ENCODE results near the gene UBE2V1. TPM values are rescaled to one million over a fixed set of nuclear protein-coding genes. Genes with fewer than 3 reads are reported as not detected.
"Not testable (repeated sequence)": the region's sequence is repeated elsewhere in the genome, so short reads cannot be mapped to it uniquely, and the experiment has no call there.

UBE2V1 gene
- total RNA-seq, 1 donor from 2014 or later = 62.5 TPM

DNA sequence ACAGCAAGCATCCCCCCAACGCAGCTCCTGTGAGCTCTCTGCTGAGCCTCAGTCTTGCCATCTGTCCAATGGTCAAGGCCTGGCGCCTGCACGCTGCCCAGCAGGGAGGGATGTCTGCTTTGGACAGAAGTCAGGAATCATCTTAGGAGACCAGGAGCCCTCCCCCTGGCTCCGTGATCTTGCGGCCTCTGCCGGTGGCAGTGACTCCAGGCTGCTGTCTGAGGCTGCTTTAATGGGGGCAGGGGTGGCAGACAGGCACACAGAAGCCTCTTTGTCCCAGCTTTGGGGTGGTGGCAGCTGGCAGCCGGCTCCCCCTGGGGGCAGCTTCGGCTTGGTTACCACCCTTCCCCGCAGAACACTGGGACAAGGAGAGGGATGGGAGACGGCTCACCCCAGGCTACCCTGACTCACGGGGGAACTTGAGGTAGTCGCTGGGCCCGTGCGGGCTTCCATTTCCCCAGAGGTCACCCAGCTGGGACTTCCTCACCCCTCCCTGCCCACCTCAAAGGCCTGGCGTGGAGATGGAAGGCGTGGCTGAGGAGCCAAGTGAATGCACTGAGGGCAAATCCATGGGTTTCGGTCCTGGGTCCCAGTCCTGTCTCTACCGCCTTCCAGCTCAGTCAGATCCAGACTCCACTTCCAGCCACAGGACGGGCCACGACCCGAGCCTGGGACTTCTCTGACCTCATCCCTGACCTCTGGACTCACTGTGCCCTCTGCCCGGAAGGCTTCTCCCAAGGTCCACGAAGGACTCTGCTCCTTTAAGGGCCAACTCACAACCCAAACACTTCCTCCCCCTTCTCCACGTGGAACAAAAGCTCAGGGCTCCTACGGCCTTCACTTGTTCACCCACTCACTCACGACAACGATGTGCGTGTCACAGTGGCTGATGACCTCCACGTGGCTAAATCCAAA is 25.8 kb upstream of the UBE2V1 start:
- TF ChIP-seq, protein P1, sequence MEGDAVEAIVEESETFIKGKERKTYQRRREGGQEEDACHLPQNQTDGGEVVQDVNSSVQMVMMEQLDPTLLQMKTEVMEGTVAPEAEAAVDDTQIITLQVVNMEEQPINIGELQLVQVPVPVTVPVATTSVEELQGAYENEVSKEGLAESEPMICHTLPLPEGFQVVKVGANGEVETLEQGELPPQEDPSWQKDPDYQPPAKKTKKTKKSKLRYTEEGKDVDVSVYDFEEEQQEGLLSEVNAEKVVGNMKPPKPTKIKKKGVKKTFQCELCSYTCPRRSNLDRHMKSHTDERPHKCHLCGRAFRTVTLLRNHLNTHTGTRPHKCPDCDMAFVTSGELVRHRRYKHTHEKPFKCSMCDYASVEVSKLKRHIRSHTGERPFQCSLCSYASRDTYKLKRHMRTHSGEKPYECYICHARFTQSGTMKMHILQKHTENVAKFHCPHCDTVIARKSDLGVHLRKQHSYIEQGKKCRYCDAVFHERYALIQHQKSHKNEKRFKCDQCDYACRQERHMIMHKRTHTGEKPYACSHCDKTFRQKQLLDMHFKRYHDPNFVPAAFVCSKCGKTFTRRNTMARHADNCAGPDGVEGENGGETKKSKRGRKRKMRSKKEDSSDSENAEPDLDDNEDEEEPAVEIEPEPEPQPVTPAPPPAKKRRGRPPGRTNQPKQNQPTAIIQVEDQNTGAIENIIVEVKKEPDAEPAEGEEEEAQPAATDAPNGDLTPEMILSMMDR (IDR thresholded peaks at IDR 0.05; ENCODE audit: insufficient read depth, low read length, poor library complexity, severe bottlenecking) = no peak
- no peaks in the 10 kb centered on the region for H3K27me3 ChIP-seq (ENCODE audit: control insufficient read depth, insufficient read depth, low read length)
- DNase-seq (ENCODE audit: low read depth) = no peak
- H3K4me3 ChIP-seq (ENCODE audit: low read depth, low read length) = no peak overlapping the region
- H3K36me3 ChIP-seq (ENCODE audit: control insufficient read depth, insufficient read depth, low read length) = peaks cover 3% of the 10 kb centered on the region

DNA sequence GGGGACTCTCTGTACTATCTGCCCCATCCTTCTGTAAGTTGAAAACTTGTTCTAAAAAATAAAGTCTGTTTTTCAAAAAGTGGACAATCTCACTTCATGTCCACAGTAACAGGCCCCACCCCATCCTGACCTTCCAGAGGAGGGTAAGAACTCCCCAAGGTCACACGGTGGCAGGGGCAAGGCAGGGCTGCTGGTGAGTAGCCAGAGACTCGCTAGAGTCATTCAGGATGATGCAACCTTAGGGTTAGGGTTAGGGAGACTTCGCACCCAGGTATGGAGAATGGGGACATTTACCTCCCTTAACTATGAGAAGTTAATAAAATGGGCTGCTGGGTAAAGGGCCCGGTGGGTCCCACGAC is 25.1 kb upstream of the UBE2V1 start:
- Histone ChIP-seq H3K4me3 (ENCODE audit: low read depth, low read length) (no peak overlapping the region), H3K27me3 (ENCODE audit: control insufficient read depth, insufficient read depth, low read length) (no peaks in the 10 kb centered on the region), H3K36me3 (ENCODE audit: control insufficient read depth, insufficient read depth, low read length) (peaks cover under 1% of the 10 kb centered on the region)
- DNase-seq (ENCODE audit: low read depth) = no peak
- TF ChIP-seq, protein P1 (IDR thresholded peaks at IDR 0.05; ENCODE audit: insufficient read depth, low read length, poor library complexity, severe bottlenecking) = no peak

DNA sequence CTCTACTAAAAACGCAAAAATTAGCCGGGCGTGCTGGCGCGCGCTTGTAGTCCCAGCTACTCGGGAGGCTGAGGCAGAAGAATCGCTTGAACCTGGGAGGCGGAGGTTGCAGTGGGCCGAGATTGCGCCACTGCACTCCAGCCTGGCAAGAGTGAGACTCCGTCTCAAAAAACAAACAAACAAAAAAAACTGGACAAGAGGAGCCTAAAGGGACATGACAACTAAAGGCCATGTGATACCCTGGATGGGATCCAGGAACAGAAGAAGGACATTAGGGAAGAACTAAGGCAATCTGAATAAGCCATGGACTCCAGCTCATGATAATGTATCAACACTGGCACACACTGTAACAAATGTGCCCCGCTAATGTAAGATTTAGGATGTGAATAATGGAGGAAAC is 24.8 kb upstream of the UBE2V1 start:
- H3K36me3 ChIP-seq (ENCODE audit: control insufficient read depth, insufficient read depth, low read length); H3K27me3 ChIP-seq (ENCODE audit: control insufficient read depth, insufficient read depth, low read length); H3K4me3 ChIP-seq (ENCODE audit: low read depth, low read length); DNase-seq (ENCODE audit: low read depth): not testable (repeated sequence)

GRCh38 chr20:50136822-50137599 is 24.1 kb upstream of the UBE2V1 start:
- Histone ChIP-seq H3K27me3 (ENCODE audit: control insufficient read depth, insufficient read depth, low read length) (no peaks in the 10 kb centered on the region), H3K4me3 (ENCODE audit: low read depth, low read length) (no peak overlapping the region), H3K36me3 (ENCODE audit: control insufficient read depth, insufficient read depth, low read length) (no peaks in the 10 kb centered on the region)
- no peak for DNase-seq (ENCODE audit: low read depth)
- TF ChIP-seq, protein P1 (IDR thresholded peaks at IDR 0.05; ENCODE audit: insufficient read depth, low read length, poor library complexity, severe bottlenecking) = no peak

- H3K27me3 ChIP-seq (ENCODE audit: control insufficient read depth, insufficient read depth, low read length); H3K4me3 ChIP-seq (ENCODE audit: low read depth, low read length); H3K36me3 ChIP-seq (ENCODE audit: control insufficient read depth, insufficient read depth, low read length); DNase-seq (ENCODE audit: low read depth): not testable (repeated sequence)
Measured at GRCh38 chr20:50135157-50135556, 22.2 kb upstream of the UBE2V1 start.

DNA sequence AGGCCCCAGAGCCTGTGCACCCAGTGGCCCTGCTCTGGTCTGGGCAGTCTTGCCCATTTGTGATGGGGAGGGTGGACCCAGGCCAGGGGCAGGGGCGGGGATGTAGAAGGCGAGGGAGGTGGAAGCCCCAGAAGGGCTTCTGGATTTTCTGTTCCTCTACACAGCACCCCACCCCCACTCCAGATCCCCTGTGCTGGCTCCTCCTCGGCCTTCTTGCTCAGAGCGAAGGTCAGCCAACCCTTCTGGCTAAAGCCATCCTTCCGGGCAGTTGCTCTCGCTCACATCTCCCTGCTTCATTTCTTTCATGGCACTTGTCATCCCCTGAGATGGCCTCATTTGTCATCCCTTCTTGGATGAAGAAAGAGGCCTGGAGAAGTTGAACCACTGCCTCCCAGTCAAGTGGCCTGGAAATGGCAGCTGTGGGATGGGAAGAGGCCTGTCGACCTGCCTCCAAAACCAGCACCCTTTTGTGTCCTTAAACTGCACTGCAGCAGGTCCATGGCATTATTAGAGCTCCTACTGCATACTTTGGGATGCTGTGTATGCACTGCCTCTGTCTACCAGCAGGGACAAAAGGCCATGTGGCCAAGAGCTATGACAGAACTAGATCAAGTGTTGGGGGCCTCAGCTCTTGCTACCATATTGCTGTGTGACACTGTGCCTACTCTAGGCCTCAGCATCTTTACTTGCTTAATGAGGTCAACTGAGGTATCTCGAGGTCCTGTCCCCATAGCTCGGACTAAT is 20.7 kb upstream of the UBE2V1 start:
- no peak for DNase-seq (ENCODE audit: low read depth)
- H3K36me3 ChIP-seq (ENCODE audit: control insufficient read depth, insufficient read depth, low read length) = no peaks in the 10 kb centered on the region
- TF ChIP-seq, protein P1 (IDR thresholded peaks at IDR 0.05; ENCODE audit: insufficient read depth, low read length, poor library complexity, severe bottlenecking) = no peak
- H3K27me3 ChIP-seq (ENCODE audit: control insufficient read depth, insufficient read depth, low read length) = no peaks in the 10 kb centered on the region
- no peak overlapping the region for H3K4me3 ChIP-seq (ENCODE audit: low read depth, low read length)

Measured in kidney epithelial cell (primary cell).